Upper lobe of left lung (tissue), 6 donors: ENCODE measurements around the gene SF3A1. TPM values are rescaled to one million over a fixed set of nuclear protein-coding genes. Genes with fewer than 3 reads are reported as not detected.
A peak's percentile ranks its signal among the peaks of the same experiment; 100 is the strongest.

Experiments
- ATAC-seq, 2 donors: fragments of 200-7000 bp; cut with Tn5 transposase; one replicate each; pipeline ENCODE4 v1.9.1; 2022; ENCODE audit warnings: mild to moderate bottlenecking in 2 of 2, moderate library complexity in 2 of 2; ENCODE audit not compliant: low FRiP score in 2 of 2
- DNase-seq, 2 donors: peaks; one replicate each; pipeline ENCODE4 v3.0.0-alpha.2; 2019 to 2020
- H3K27ac ChIP-seq, 4 donors: fragments of 200-600 bp; sonication (generic); one replicate each; pipeline ENCODE4 v1.5.1; 2016 to 2019
- H3K27me3 ChIP-seq, 4 donors: fragments of 200-600 bp; sonication (generic); one replicate each; pipeline ENCODE4 v1.5.1; 2017 to 2019
- H3K36me3 ChIP-seq, 4 donors: fragments of 200-600 bp; sonication (generic); one replicate each; pipeline ENCODE4 v1.5.1; 2016 to 2019
- H3K4me1 ChIP-seq, 4 donors: fragments of 200-600 bp; sonication (generic); one replicate each; pipeline ENCODE4 v1.5.1; 2018 to 2019
- H3K4me3 ChIP-seq, 4 donors: fragments of 200-600 bp; sonication (generic); one replicate each; pipeline ENCODE4 v1.5.1; 2017 to 2019; ENCODE audit warnings: mild to moderate bottlenecking in 2 of 4, moderate library complexity in 1 of 4
- H3K9me3 ChIP-seq, 4 donors: fragments of 200-600 bp; sonication (generic); one replicate each; pipeline ENCODE4 v1.5.1; 2018 to 2019
- CTCF ChIP-seq, 6 experiments: fragments of 450-650 bp in 4 of 6; fragments of 200-600 bp in 2 of 6; sonication (generic) in 2 of 6; IDR thresholded peaks; one replicate each; pipeline ENCODE4 v1.5.1; 2016 to 2019; ENCODE audit warnings: antibody characterized with exemption in 6 of 6
- EP300 ChIP-seq, 4 donors: sonication (generic); formaldehyde crosslinking; IDR thresholded peaks; one replicate each; pipeline ENCODE4 v1.5.1; 2017; ENCODE audit warnings: antibody characterized with exemption in 4 of 4, control low read depth in 2 of 4
- POLR2A ChIP-seq, 4 donors: fragments of 450-650 bp; IDR thresholded peaks; one replicate each; pipeline ENCODE4 v1.5.1; 2016 to 2017; ENCODE audit warnings: antibody characterized with exemption in 4 of 4, mild to moderate bottlenecking in 2 of 4
- POLR2AphosphoS5 ChIP-seq, 2 donors: sonication (generic); formaldehyde crosslinking; IDR thresholded peaks; one replicate each; pipeline ENCODE4 v1.5.1; 2017; ENCODE audit warnings: antibody characterized with exemption in 2 of 2
- WGBS, 2 donors: methylation state at CpG; one replicate each; pipeline ENCODE4 v1.1.5; 2017 to 2018; 5-methylcytosine and 5-hydroxymethylcytosine counted together
- total RNA-seq, 6 donors: library from RNA; depleted of rRNA in 4 of 6; stranded (reverse); fragments of >200 nt in 4 of 6; gene quantifications; one replicate each; pipeline versions ENCODE4 v1.1.0 to v1.2.1, GENCODE V29; 2016 to 2021
- donor health status: DM: no; HTN: no; CAD: no; lungs with moderate emphysema.
- donor health status: DM: no; HTN: yes; CAD: no; lungs with severe emphysema.

SF3A1 gene
- total RNA-seq, 6 donors from 2014 or later, result 89.1 to 204 (median 138) TPM

- Histone ChIP-seq H3K36me3 (peaks cover 2 to 10% (median 8%) of the 10 kb centered on the region in 4 donors), H3K27ac (peak overlapping the region; percentile 92 to 98 (median 95)), H3K4me3 (peak overlapping the region; percentile 98 to 100 (median 98)), H3K9me3 (no peaks in the 10 kb centered on the region), H3K4me1 (peaks cover 45 to 52% (median 51%) of the 10 kb centered on the region in 4 donors), H3K27me3 (no peaks in the 10 kb centered on the region)
- TF ChIP-seq CTCF (IDR thresholded peaks at IDR 0.05) (peak in 1 of 6 experiments; percentile 1), POLR2AphosphoS5 (IDR thresholded peaks at IDR 0.05) (no peak), POLR2A (IDR thresholded peaks at IDR 0.05) (no peak)
- peak; percentile 27 to 69 for ATAC-seq
- 0 to 1% methylated on average over 15 to 27 of the region's 34 CpGs for WGBS, 2 donors
- peak in 1 of 2 donors; percentile 66 for DNase-seq
Observed at GRCh38 chr22:30326255-30326705, 30.4 kb downstream of the SF3A1 start.

- H3K36me3 ChIP-seq, result peaks cover 0 to 8% (median 6%) of the 10 kb centered on the region in 4 donors
- TF ChIP-seq CTCF (IDR thresholded peaks at IDR 0.05) (no peak), POLR2A (IDR thresholded peaks at IDR 0.05) (no peak), POLR2AphosphoS5 (IDR thresholded peaks at IDR 0.05) (no peak), EP300 (IDR thresholded peaks at IDR 0.05) (no peak)
- 36 to 45% methylated on average over 10 to 14 of the region's 14 CpGs for WGBS, 2 donors
- DNase-seq (no peak), ATAC-seq (no peak)
- peaks cover 49 to 55% (median 54%) of the 10 kb centered on the region in 4 donors for H3K4me1 ChIP-seq
- H3K9me3 ChIP-seq, result no peaks in the 10 kb centered on the region
- H3K27me3 ChIP-seq, result no peaks in the 10 kb centered on the region
- H3K4me3 ChIP-seq, result peak overlapping the region; percentile 98 to 100 (median 98)
- peak overlapping the region; percentile 92 to 98 (median 95) for H3K27ac ChIP-seq
Observed at GRCh38 chr22:30325724-30326254, 30.9 kb downstream of the SF3A1 start.

GRCh38 chr22:30325065-30325720 lies 31.5 kb downstream of the SF3A1 start:
- ATAC-seq, result peak in 1 of 2 donors; percentile 67
- peak in 1 of 2 donors; percentile 78 for DNase-seq
- peaks cover 54 to 61% (median 57%) of the 10 kb centered on the region in 4 donors for H3K4me1 ChIP-seq
- WGBS, 2 donors, result 47 to 57% methylated on average over 5 of the region's 5 CpGs
- peak overlapping the region; percentile 98 to 100 (median 98) for H3K4me3 ChIP-seq
- TF ChIP-seq POLR2AphosphoS5 (IDR thresholded peaks at IDR 0.05), result peak in 1 of 2 donors; percentile 39
- no peak for TF ChIP-seq EP300 (IDR thresholded peaks at IDR 0.05)
- peak in 1 of 4 donors; percentile 33 for TF ChIP-seq POLR2A (IDR thresholded peaks at IDR 0.05)
- peak overlapping the region; percentile 92 to 98 (median 95) for H3K27ac ChIP-seq
- H3K9me3 ChIP-seq, result no peaks in the 10 kb centered on the region
- H3K27me3 ChIP-seq, result no peaks in the 10 kb centered on the region
- H3K36me3 ChIP-seq, result peaks cover 0 to 14% (median 4%) of the 10 kb centered on the region in 4 donors

GRCh38 chr22:30324014-30324730 lies 32.5 kb downstream of the SF3A1 start:
- H3K27ac ChIP-seq, result peak overlapping the region; percentile 92 to 98 (median 95)
- 47 to 50% methylated on average over 8 of the region's 8 CpGs for WGBS, 2 donors

More at GRCh38 chr22:30324014-30324730, 32.5 kb downstream of the SF3A1 start:
- H3K4me3 ChIP-seq, result peak overlapping the region in 2 of 4 donors; percentile 99 to 100
- TF ChIP-seq POLR2AphosphoS5 (IDR thresholded peaks at IDR 0.05) (no peak), POLR2A (IDR thresholded peaks at IDR 0.05) (no peak), EP300 (IDR thresholded peaks at IDR 0.05) (no peak), CTCF (IDR thresholded peaks at IDR 0.05) (no peak)
- peak in 1 of 2 donors; percentile 22 for ATAC-seq
- peaks cover 0 to 12% (median 5%) of the 10 kb centered on the region in 4 donors for H3K36me3 ChIP-seq
- H3K27me3 ChIP-seq, result no peaks in the 10 kb centered on the region
- DNase-seq, result no peak
- H3K4me1 ChIP-seq, result peaks cover 60 to 71% (median 67%) of the 10 kb centered on the region in 4 donors
- H3K9me3 ChIP-seq, result no peaks in the 10 kb centered on the region
